ENCODE results near the gene GRIK4. TPM values are rescaled to one million over a fixed set of nuclear protein-coding genes. Genes with fewer than 3 reads are reported as not detected.

GRIK4 gene
- total RNA-seq, 1 experiment from 2014 or later: not detected

DNA sequence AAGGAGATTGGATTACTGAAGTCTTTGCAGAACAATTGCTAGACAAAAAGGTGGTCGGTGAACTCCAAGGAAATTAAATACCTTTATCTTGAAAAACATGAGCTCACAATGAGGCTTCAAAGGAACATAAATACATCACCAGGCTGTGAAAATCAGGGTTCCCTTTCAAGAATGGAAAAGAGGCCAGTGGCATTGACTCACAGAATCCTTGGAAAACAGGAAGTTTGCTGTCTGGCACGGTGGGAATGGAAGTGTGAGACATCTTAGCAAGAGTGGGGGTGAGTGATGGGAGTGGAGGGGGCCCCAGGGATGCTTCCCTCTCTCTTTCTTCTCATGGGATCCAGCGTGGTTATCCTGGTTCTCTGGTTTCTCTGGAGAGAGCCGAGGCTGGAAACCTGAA lies 463.4 kb downstream of the GRIK4 start:
- DNase-seq: no peak
- CTCF ChIA-PET: no interaction called here

DNA sequence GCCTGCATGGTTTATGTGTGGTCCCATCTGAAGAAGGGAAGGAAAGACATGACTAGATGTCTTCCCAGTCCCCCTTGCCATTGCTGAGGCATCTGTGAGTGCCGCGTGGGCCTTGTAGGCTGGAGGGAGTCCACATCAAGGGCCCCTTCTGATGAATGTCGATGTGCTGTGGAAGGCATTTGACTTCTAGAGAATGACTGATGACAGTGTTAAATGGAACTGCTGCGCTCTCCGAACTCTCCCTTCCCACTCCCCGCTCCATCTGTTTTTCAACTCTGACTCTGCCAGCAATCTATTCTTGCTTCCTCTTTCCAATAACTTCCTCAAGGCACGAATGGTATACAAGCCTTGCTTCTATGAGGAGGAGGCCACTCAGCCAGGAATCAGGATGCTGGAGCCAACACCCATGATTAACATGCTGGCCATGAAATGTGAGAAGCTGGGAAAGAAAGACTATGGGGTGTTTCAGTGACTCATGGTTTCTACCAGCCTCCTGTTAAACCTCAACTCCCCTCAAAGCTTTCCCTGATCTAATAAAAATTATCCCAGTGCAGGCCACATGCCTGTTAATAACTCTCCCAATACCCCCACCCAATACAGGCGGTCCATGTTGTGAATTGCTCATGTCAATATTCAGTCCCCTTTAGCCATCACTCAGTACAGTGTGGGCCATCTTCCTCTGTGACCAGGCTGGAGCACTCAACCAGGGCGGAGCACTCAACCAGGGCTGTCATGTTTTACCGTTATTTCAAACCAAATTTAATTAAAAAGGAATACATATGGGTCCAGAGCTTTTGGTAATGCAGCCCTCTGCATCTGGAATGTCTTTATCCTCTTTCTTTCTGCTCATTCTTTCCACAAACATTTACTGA lies 466.0 kb downstream of the GRIK4 start:
- no peak overlapping the region for H3K4me3 ChIP-seq
- no peaks in the 10 kb centered on the region; the same call in 1 of the 2 replicates for H3K9me3 ChIP-seq (ENCODE audit: insufficient read depth, low read depth)
- POLR2A ChIA-PET (ENCODE audit: unreplicated experiment): no interaction called here
- H3K79me2 ChIP-seq (ENCODE audit: low read depth): no peaks in the 10 kb centered on the region
- no peaks in the 10 kb centered on the region for H3K9me2 ChIP-seq (ENCODE audit: insufficient read depth)
- no peak overlapping the region for H2AFZ ChIP-seq
- peak in 1 of 2 experiments; percentile 75 for DNase-seq
- TF ChIP-seq EZH2 (IDR thresholded peaks at IDR 0.05; ENCODE audit: low read depth): no peak
- TF ChIP-seq, protein P1, sequence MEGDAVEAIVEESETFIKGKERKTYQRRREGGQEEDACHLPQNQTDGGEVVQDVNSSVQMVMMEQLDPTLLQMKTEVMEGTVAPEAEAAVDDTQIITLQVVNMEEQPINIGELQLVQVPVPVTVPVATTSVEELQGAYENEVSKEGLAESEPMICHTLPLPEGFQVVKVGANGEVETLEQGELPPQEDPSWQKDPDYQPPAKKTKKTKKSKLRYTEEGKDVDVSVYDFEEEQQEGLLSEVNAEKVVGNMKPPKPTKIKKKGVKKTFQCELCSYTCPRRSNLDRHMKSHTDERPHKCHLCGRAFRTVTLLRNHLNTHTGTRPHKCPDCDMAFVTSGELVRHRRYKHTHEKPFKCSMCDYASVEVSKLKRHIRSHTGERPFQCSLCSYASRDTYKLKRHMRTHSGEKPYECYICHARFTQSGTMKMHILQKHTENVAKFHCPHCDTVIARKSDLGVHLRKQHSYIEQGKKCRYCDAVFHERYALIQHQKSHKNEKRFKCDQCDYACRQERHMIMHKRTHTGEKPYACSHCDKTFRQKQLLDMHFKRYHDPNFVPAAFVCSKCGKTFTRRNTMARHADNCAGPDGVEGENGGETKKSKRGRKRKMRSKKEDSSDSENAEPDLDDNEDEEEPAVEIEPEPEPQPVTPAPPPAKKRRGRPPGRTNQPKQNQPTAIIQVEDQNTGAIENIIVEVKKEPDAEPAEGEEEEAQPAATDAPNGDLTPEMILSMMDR (conservative IDR thresholded peaks at IDR 0.05): no peak
- H3K27me3 ChIP-seq (ENCODE audit: insufficient read depth, low read depth): peaks cover 98% of the 10 kb centered on the region
- no peaks in the 10 kb centered on the region for H3K36me3 ChIP-seq (ENCODE audit: low read depth)
- intact Hi-C loops (cut with micrococcal nuclease; ENCODE audit: unreplicated experiment): no loop called here
- H3K27ac ChIP-seq: no peak overlapping the region
- no peaks in the 10 kb centered on the region for H4K20me1 ChIP-seq (ENCODE audit: insufficient read depth)
- H3K4me2 ChIP-seq: no peak overlapping the region
- no peaks in the 10 kb centered on the region for H3F3A ChIP-seq (ENCODE audit: insufficient read depth, low read depth)
- CTCF ChIA-PET: interaction anchor here (0.6 kb wide), 1 partner anchor 376 kb away, joined by 6 read pairs; no protein-coding TSS in a partner anchor
- no TSS peak for BruUV-seq (replicated peaks)
- H3K4me1 ChIP-seq (replicated peaks; ENCODE audit: insufficient read depth): no peaks in the 10 kb centered on the region

More for the DNA sequence above, 463.4 kb downstream of the GRIK4 start:
- TF ChIP-seq EZH2 (IDR thresholded peaks at IDR 0.05; ENCODE audit: low read depth): no peak
- TF ChIP-seq, protein P1 (conservative IDR thresholded peaks at IDR 0.05): no peak
- BruUV-seq (replicated peaks): no TSS peak
- no peaks in the 10 kb centered on the region; the same call in 1 of the 2 replicates for H3K9me3 ChIP-seq (ENCODE audit: insufficient read depth, low read depth)
- no peaks in the 10 kb centered on the region for H4K20me1 ChIP-seq (ENCODE audit: insufficient read depth)
- no peaks in the 10 kb centered on the region for H3K4me1 ChIP-seq (replicated peaks; ENCODE audit: insufficient read depth)
- intact Hi-C loops (cut with micrococcal nuclease; ENCODE audit: unreplicated experiment): no loop called here
- H3K9me2 ChIP-seq (ENCODE audit: insufficient read depth): no peaks in the 10 kb centered on the region
- no peaks in the 10 kb centered on the region for H3F3A ChIP-seq (ENCODE audit: insufficient read depth, low read depth)
- H3K4me2 ChIP-seq: no peak overlapping the region
- POLR2A ChIA-PET (ENCODE audit: unreplicated experiment): no interaction called here
- no peak overlapping the region for H3K4me3 ChIP-seq
- no peaks in the 10 kb centered on the region for H3K36me3 ChIP-seq (ENCODE audit: low read depth)
- peaks cover 98% of the 10 kb centered on the region for H3K27me3 ChIP-seq (ENCODE audit: insufficient read depth, low read depth)
- no peak overlapping the region for H2AFZ ChIP-seq
- H3K27ac ChIP-seq: no peak overlapping the region
- no peaks in the 10 kb centered on the region for H3K79me2 ChIP-seq (ENCODE audit: low read depth)

DNA sequence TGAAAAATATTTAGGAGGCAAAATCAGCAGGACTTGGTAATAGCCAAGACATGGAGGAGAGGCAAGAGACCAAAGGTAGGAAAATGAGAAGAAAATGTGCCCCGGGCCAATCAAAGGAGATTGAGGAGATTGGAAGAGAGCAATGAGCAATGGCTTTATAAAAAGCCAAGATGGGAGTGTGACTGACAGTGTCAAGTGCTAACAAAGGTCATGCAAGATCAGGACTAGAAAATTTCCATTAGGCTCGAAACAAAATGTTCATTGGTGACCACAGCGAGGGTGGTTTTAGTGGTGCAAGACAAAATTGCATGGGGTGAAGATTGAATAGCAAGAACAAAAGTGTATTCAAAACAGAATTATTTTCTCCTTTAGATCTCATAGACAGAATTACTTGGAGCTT lies 467.2 kb downstream of the GRIK4 start:
- CTCF ChIA-PET: no interaction called here
- Histone ChIP-seq H3K27me3 (ENCODE audit: insufficient read depth, low read depth) (peaks cover 98% of the 10 kb centered on the region), H4K20me1 (ENCODE audit: insufficient read depth) (no peaks in the 10 kb centered on the region), H3K79me2 (ENCODE audit: low read depth) (no peaks in the 10 kb centered on the region), H3K4me1 (replicated peaks; ENCODE audit: insufficient read depth) (no peaks in the 10 kb centered on the region), H3K9me3 (ENCODE audit: insufficient read depth, low read depth) (no peaks in the 10 kb centered on the region; the same call in 1 of the 2 replicates), H3K36me3 (ENCODE audit: low read depth) (no peaks in the 10 kb centered on the region), H3K27ac (no peak overlapping the region), H2AFZ (no peak overlapping the region), H3F3A (ENCODE audit: insufficient read depth, low read depth) (no peaks in the 10 kb centered on the region), H3K9me2 (ENCODE audit: insufficient read depth) (no peaks in the 10 kb centered on the region), H3K4me2 (no peak overlapping the region), H3K4me3 (no peak overlapping the region)
- TF ChIP-seq, protein P1 (conservative IDR thresholded peaks at IDR 0.05): no peak
- TF ChIP-seq EZH2 (IDR thresholded peaks at IDR 0.05; ENCODE audit: low read depth): no peak
- DNase-seq: no peak
- POLR2A ChIA-PET (ENCODE audit: unreplicated experiment): interaction anchor here (0.5 kb wide), 1 partner anchor 83 kb away, joined by 3 read pairs; no protein-coding TSS in a partner anchor
- BruUV-seq (replicated peaks): no TSS peak
- intact Hi-C loops (cut with micrococcal nuclease; ENCODE audit: unreplicated experiment): no loop called here
